Measurements from ENCODE around the gene AGAP1.

DNA sequence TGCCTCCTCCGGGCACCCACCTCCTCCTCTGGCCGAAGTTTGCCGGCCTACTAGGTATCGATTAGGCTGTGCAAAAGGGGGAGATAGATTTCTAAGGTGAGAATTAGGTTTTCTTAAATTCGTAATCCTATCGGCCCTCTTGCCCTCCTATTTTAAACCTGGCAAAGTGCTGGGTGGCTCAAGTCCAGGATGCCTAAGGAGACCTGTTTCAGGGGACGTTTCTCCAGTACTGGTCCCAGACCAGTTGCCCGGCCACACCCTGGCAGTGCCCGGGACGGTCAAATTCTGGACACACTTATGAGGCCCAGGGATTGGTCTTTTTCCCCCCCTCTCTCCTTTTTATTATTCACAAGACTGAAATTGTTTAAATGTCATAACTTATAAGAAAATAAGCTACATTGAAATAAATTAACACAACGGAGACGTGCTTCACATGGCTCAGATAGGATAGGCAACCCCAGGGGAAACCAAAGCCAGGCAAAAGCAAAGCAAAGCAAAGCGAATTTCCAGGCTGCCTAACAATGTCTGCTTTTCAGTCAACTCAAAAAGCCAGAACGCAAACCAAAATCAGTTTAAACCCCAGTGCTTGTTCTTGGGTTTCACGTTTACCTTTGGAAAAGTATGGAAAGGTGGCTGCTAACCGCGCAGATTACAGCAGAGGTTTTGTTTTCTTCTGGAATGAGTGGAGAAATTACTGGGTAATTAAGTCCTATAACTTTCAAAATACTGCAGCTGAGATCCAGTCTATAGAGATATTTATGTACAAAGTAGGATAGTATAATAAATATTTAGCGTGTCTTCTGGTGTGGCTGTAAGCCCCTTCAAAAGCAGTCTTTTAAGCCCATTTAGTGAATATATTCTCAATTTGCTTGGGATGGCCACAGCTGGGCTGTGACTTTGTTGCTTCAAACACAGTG is 671.3 kb downstream of the AGAP1 start:
- TF ChIP-seq, protein P1, sequence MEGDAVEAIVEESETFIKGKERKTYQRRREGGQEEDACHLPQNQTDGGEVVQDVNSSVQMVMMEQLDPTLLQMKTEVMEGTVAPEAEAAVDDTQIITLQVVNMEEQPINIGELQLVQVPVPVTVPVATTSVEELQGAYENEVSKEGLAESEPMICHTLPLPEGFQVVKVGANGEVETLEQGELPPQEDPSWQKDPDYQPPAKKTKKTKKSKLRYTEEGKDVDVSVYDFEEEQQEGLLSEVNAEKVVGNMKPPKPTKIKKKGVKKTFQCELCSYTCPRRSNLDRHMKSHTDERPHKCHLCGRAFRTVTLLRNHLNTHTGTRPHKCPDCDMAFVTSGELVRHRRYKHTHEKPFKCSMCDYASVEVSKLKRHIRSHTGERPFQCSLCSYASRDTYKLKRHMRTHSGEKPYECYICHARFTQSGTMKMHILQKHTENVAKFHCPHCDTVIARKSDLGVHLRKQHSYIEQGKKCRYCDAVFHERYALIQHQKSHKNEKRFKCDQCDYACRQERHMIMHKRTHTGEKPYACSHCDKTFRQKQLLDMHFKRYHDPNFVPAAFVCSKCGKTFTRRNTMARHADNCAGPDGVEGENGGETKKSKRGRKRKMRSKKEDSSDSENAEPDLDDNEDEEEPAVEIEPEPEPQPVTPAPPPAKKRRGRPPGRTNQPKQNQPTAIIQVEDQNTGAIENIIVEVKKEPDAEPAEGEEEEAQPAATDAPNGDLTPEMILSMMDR (IDR thresholded peaks at IDR 0.05; ENCODE audit: insufficient read depth, low read depth, low read length): no peak
- no peak for TF ChIP-seq EZH2 (IDR thresholded peaks at IDR 0.05; ENCODE audit: insufficient read depth, low read length)
